Erythroblast (primary cell): ENCODE data around the gene BRCC3.

Experiments used
- GATA1 ChIP-seq: IDR thresholded peaks from 2 replicates; pipeline ENCODE4 v1.6.1; 2011; ENCODE audit warnings: low read depth, mild to moderate bottlenecking, control low read depth, low read length, moderate library complexity
- POLR2A ChIP-seq: IDR thresholded peaks from 2 replicates; pipeline ENCODE4 v1.6.1; 2011; ENCODE audit warnings: mild to moderate bottlenecking, low read length

- TF ChIP-seq POLR2A = no peak
- TF ChIP-seq GATA1 = no peak
Observed at GRCh38 chrX:155065035-155065734, 6.1 kb upstream of the BRCC3 start.
